Measurements from ENCODE around the gene RAD51B. TPM values are rescaled to one million over a fixed set of nuclear protein-coding genes. Genes with fewer than 3 reads are reported as not detected.

RAD51B gene
- total and polyA plus RNA-seq, 8 donors, result 10.8 to 18.3 (median 14.1) TPM

DNA sequence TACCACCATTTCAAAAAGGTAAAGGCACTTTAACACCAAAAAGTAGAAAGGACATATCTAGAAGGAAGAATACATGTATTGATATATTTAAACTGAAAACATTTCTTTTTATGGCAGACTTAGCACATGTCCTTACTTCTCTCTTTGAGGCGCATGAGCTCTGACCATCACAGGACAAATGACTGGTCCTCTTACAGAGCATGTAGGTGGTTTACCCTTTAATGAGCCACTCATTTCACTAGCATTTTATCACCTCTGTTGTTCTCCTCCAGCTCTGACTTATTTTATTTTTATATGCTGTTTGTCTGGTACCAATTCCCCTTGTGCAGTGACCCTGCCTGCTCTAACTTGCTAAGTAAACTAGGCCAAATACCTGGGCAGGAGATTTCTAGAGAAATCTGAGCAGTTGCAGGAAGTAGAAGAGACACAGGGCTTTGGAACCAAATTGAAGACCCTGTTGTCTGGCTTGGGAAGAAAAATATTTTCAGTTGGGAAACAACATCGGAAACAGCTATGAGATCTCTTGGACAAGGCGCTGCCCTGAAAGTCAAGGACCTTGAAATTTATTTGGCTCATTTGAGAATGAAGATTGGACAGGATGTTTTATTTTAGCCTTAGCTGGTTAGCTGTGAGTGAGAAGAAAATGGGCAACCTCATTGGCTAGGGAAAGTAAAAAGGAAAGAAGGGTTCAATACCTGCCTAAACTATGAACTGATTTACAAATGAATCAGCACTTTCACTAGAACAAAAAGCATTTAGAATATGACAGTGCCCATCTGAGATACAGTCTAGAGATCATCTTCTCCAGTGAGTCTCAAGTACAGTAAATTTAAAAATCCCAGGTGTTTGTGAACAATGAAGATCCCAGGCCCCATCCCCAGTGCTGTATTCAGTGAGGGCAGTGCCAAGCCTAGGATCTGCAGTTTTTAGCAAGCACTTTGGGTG lies 598.9 kb downstream of the RAD51B start:
- H3K27ac ChIP-seq, result no peak overlapping the region
- DNase-seq (no peak), ATAC-seq (no peak)
- peaks cover 3 to 11% of the 10 kb centered on the region in 2 donors for H3K4me1 ChIP-seq
- no peak overlapping the region for H3K4me3 ChIP-seq
- H3K9me3 ChIP-seq, result no peaks in the 10 kb centered on the region
- no peaks in the 10 kb centered on the region for H3K36me3 ChIP-seq
- no peaks in the 10 kb centered on the region for H3K27me3 ChIP-seq
- intact Hi-C loops (cut with DNase I), result no loop called here
- TF ChIP-seq, protein P1, sequence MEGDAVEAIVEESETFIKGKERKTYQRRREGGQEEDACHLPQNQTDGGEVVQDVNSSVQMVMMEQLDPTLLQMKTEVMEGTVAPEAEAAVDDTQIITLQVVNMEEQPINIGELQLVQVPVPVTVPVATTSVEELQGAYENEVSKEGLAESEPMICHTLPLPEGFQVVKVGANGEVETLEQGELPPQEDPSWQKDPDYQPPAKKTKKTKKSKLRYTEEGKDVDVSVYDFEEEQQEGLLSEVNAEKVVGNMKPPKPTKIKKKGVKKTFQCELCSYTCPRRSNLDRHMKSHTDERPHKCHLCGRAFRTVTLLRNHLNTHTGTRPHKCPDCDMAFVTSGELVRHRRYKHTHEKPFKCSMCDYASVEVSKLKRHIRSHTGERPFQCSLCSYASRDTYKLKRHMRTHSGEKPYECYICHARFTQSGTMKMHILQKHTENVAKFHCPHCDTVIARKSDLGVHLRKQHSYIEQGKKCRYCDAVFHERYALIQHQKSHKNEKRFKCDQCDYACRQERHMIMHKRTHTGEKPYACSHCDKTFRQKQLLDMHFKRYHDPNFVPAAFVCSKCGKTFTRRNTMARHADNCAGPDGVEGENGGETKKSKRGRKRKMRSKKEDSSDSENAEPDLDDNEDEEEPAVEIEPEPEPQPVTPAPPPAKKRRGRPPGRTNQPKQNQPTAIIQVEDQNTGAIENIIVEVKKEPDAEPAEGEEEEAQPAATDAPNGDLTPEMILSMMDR (IDR thresholded peaks at IDR 0.05), result no peak

DNA sequence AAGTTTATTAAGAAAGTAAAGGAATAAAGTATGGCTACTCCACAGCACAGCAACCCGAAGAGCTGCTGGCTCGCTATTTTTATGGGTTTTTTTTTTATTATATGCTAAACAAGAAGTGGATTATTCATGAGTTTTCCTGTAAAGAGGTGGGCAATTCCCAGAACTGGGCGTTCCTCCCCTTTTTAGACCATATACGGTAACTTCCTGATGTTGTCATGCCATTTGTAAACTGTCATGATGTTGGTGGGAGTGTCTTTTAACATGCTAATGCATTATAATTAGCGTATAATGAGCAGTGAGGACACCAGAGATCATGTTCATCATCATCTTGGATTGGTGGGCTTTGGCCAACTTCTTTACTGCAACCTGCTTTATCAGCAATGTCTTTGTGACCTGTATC lies 600.8 kb downstream of the RAD51B start:
- no peak overlapping the region for H3K27ac ChIP-seq
- no peaks in the 10 kb centered on the region for H3K36me3 ChIP-seq
- H3K4me3 ChIP-seq, result no peak overlapping the region
- H3K4me1 ChIP-seq, result peaks cover 3 to 7% of the 10 kb centered on the region in 2 donors
- DNase-seq (no peak), ATAC-seq (no peak)
- H3K9me3 ChIP-seq, result no peaks in the 10 kb centered on the region
- intact Hi-C loops (cut with DNase I), result no loop called here
- TF ChIP-seq, protein P1 (IDR thresholded peaks at IDR 0.05), result no peak
- H3K27me3 ChIP-seq, result no peaks in the 10 kb centered on the region

DNA sequence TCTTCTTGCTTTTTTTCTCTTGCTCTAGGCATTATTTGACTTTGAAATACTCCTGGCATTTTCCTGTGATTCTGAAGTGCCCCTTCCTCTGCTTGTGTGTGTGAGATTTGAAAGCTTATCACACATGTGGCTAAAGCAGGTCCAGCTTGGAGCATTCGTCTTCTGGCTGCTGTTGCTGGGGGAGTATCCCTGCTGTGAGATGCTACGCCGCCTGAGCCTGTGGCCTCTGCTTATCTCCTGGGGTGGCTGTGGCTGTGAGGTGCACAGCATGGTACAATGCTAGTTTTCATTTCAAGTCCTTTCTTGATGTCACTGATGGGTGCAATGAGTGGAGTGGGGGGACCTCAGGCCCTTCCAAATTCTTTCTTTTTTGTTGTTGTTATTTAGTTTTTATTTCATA lies 601.5 kb downstream of the RAD51B start:
- intact Hi-C loops (cut with DNase I), result no loop called here
- H3K27ac ChIP-seq, result no peak overlapping the region
- TF ChIP-seq, protein P1 (IDR thresholded peaks at IDR 0.05), result no peak
- H3K4me3 ChIP-seq, result no peak overlapping the region
- no peaks in the 10 kb centered on the region for H3K36me3 ChIP-seq
- H3K27me3 ChIP-seq, result no peaks in the 10 kb centered on the region
- H3K9me3 ChIP-seq, result no peaks in the 10 kb centered on the region
- peaks cover 3 to 7% of the 10 kb centered on the region in 2 donors for H3K4me1 ChIP-seq
- ATAC-seq (no peak), DNase-seq (no peak)

DNA sequence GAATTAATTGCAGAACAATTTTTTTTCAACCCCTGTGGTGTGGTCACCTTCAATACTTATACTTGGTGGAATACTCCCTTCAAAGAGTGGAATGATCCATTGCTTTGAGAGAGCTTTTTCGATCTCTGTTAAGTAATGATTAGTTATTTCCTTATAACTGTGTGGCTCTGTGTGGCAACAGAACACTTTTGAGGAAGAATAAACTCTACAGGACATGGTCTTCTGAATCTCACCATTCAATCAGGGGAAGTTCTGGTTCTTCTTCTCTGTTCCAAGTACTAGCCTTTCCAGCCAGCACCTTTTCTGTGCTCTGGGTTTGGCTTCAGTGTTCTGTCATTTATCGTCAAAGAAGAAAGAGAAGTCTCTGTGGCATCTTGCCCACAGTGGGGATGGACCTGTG lies 604.1 kb downstream of the RAD51B start:
- TF ChIP-seq, protein P1 (IDR thresholded peaks at IDR 0.05), result no peak
- no peaks in the 10 kb centered on the region for H3K27me3 ChIP-seq
- intact Hi-C loops (cut with DNase I), result no loop called here
- no peak overlapping the region for H3K4me3 ChIP-seq
- no peaks in the 10 kb centered on the region for H3K36me3 ChIP-seq
- ATAC-seq, result peak; percentile 33
- no peak overlapping the region for H3K27ac ChIP-seq
- H3K9me3 ChIP-seq, result no peaks in the 10 kb centered on the region
- no peak for DNase-seq
- peaks cover 3% of the 10 kb centered on the region in 2 donors for H3K4me1 ChIP-seq

DNA sequence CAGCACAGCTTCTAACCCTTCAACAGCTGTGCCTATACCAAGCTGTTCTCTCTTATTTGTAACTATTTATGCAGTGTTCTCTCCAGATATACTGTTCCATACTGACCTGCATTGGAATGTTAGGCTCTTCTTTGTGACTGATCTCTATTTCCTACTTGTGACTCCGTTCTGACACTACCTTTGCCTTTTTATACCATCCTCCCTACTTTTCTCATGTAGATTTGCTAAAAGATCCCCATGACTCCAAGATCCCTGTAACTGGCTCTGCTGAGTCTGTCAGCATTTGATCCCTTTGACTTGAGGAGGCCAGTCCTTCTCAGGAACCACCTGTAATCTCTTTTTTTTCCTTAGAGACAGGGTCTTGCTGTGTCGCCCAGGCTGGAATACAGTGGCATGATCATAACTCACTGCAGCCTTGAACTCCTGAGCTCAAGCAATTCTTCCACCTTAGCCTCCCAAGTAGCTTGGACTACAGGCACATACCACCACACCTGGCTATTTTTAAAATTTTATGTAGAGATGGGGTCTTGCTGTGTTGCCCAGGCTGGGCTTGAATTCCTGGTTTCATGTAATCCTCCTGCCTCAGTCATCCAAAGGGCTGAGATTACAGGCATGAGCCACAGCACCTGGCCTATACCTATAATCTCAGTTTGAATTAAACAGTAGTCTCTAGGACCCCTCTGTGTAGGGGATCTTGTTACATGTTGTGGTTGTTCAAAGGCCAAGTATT lies 605.0 kb downstream of the RAD51B start:
- ATAC-seq, result no peak
- intact Hi-C loops (cut with DNase I), result no loop called here
- Histone ChIP-seq H3K27me3 (no peaks in the 10 kb centered on the region), H3K4me1 (peaks cover 0 to 3% of the 10 kb centered on the region in 2 donors), H3K36me3 (no peaks in the 10 kb centered on the region), H3K9me3 (peaks cover 0 to under 1% of the 10 kb centered on the region in 2 donors), H3K27ac (no peak overlapping the region), H3K4me3 (no peak overlapping the region)
- no peak for DNase-seq
- TF ChIP-seq, protein P1 (IDR thresholded peaks at IDR 0.05), result no peak

All from left lung (tissue), 10 donors.